ENCODE data around the gene FOLR1.

DNA sequence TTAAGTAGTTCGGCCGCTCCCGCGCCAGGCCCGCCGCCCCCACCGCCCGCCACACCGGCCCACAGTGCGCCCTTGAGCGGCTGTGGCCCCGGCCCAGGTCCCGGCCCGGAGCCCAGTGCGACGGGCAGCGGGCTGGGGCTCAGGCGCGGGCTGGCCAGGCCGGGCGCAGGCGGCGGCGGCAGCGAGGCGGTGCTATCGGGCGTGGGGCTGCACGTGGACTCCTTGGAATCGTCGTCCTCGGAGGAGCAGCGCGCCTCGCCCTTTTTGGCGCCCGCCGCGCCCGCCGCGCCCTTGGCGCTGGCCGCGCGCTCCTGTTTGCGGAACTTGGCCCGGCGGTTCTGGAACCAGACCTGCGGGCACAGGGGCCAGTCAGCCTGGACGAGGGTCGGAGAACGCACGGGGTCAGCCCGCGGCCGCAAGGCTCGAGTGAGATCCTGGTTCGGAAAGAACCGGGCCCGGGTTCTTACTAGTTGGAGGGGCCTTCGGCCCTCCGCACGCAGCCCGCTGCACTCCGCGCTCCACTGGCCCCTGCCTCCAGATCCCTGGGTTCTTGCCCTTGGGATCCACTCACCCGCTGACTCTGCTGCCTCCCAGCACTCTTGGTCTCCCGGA is 48.0 kb downstream of the FOLR1 start:
- TF ChIP-seq ZNF274 (IDR thresholded peaks at IDR 0.05; ENCODE audit: low read depth, low read length) (no peak), SP1 (IDR thresholded peaks at IDR 0.05; ENCODE audit: low read depth) (no peak), CTCF (IDR thresholded peaks at IDR 0.05 in 2 of 3, conservative IDR thresholded peaks at IDR 0.05 in 1 of 3; ENCODE audit: borderline replicate concordance in 1 of 3, insufficient read depth in 1 of 3, low read depth in 2 of 3, low read length in 2 of 3) (no peak), JUND (IDR thresholded peaks at IDR 0.05) (no peak), POLR2A (IDR thresholded peaks at IDR 0.05; ENCODE audit: borderline replicate concordance, extremely low read depth, insufficient read depth, insufficient read length) (no peak), POLR2AphosphoS5 (IDR thresholded peaks at IDR 0.05; ENCODE audit: low read depth, low read length) (no peak), YY1 (IDR thresholded peaks at IDR 0.05; ENCODE audit: extremely low read depth, insufficient replicate concordance, low read depth, low read length) (no peak), EZH2 (IDR thresholded peaks at IDR 0.05) (no peak), EZH2phosphoT487 (IDR thresholded peaks at IDR 0.05; ENCODE audit: borderline replicate concordance) (no peak), CEBPB (IDR thresholded peaks at IDR 0.05; ENCODE audit: low read depth) (no peak), SIN3A (IDR thresholded peaks at IDR 0.05; ENCODE audit: low read depth) (no peak), ELF1 (IDR thresholded peaks at IDR 0.05; ENCODE audit: borderline replicate concordance, low read depth) (no peak)
- TF ChIP-seq, protein P1, sequence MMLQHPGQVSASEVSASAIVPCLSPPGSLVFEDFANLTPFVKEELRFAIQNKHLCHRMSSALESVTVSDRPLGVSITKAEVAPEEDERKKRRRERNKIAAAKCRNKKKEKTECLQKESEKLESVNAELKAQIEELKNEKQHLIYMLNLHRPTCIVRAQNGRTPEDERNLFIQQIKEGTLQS (IDR thresholded peaks at IDR 0.05), result no peak
- TF ChIP-seq, protein P2, sequence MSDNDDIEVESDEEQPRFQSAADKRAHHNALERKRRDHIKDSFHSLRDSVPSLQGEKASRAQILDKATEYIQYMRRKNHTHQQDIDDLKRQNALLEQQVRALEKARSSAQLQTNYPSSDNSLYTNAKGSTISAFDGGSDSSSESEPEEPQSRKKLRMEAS (IDR thresholded peaks at IDR 0.05), result no peak

Measured in HCT116 (cell line).